ENCODE data around the gene MAMDC4.

The MAMDC4 gene

GRCh38 chr9:136885950-136886578 is 33.9 kb downstream of the MAMDC4 start, which contains the start of gene TRAF2:
TRAF2 (plus strand) TSS chr9:136886516; CDS start chr9:136898741, 12,225 bp downstream.
- Histone ChIP-seq H4K20me1 (ENCODE audit: insufficient read depth, low read length) (no peaks in the 10 kb centered on the region), H3K4me3 (ENCODE audit: low read depth, low read length, poor library complexity, severe bottlenecking) (peak within 1 kb of the TSS; percentile 98), H3K9me2 (ENCODE audit: low read depth, low read length) (no peaks in the 10 kb centered on the region), H3K4me2 (ENCODE audit: low read length) (peak within 1 kb of the TSS; percentile 83), H3K4me1 (ENCODE audit: insufficient read depth, low read length, severe bottlenecking) (peaks cover 15% of the 10 kb centered on the region), H2AFZ (ENCODE audit: low read length) (no peak within 1 kb of the TSS), H3K27ac (ENCODE audit: low read depth, low read length, poor library complexity, severe bottlenecking) (peak within 1 kb of the TSS; percentile 55), H3K9me3 (ENCODE audit: low read length) (no peaks in the 10 kb centered on the region), H3K9ac (ENCODE audit: low read length) (peak within 1 kb of the TSS; percentile 98), H3K79me2 (ENCODE audit: insufficient read depth, low read length) (peaks cover 29% of the 10 kb centered on the region), H3K27me3 (ENCODE audit: insufficient read depth, low read length) (no peaks in the 10 kb centered on the region), H3K36me3 (ENCODE audit: insufficient read depth, low read length) (peaks cover 9% of the 10 kb centered on the region; the same call in 1 of the 2 replicates), H3F3A (ENCODE audit: insufficient read depth, low read length) (no peaks in the 10 kb centered on the region)
- TF ChIP-seq EZH2 (IDR thresholded peaks at IDR 0.05; ENCODE audit: borderline replicate concordance, low read length) (no peak), CTCF (IDR thresholded peaks at IDR 0.05; ENCODE audit: low read length) (no peak)

DNA sequence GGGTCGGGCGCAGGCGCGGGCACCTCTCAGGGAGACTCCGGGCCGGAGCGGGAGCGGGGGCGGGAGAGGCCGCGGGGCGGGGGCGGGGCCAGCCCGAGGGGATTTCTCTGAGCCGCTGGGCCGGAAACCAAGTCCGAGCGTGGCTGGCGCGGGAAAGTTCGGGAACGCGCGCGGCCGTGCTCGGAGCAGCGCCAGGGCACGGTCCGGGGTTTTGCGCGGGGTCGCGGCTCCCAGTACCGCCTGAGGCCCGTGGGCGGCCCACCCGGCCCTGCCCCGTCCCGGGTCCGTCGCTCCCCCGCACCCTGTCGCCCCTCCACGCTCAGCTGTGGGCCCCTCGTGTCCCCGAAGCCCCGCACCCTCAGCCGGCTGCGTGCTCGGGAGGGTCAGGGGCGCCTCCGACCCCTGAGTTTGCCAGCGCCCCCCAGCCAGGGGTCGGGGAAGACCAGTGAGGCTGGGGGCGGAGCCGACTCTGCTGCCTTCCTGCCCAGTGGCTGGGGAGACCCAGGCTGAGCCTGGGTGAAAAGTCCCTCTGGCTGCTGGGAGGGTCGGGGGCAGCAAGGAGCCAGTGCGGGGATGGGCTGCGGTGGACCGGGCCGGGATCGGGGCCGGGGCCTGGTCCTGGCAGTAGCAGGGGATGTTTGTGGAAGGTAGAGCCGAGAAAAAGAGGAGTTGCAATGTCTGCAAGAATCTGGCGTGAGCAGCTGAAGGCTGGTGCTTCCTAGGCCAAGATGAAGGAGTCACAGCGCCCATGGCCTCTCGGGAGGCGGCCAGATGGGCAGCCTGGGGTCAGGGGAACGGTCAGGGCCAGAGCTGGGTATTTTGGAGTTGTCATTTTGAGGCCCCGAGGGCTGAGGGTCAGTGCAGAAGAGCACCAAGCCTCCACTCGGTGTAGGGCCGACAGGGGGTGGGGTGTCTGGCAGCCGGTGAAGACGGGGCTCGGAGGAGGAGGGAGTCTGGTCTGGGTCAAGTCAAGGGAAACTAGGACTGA is 34.8 kb downstream of the MAMDC4 start:
- Histone ChIP-seq H3K4me1 (ENCODE audit: insufficient read depth, low read length, severe bottlenecking) (peaks cover 15% of the 10 kb centered on the region), H3K4me2 (ENCODE audit: low read length) (peak overlapping the region; percentile 83), H3K27me3 (ENCODE audit: insufficient read depth, low read length) (no peaks in the 10 kb centered on the region), H3K27ac (ENCODE audit: low read depth, low read length, poor library complexity, severe bottlenecking) (peak overlapping the region; percentile 55), H2AFZ (ENCODE audit: low read length) (no peak overlapping the region), H3K9me2 (ENCODE audit: low read depth, low read length) (no peaks in the 10 kb centered on the region), H3K9me3 (ENCODE audit: low read length) (no peaks in the 10 kb centered on the region), H3K4me3 (ENCODE audit: low read depth, low read length, poor library complexity, severe bottlenecking) (peak overlapping the region; percentile 98), H3K79me2 (ENCODE audit: insufficient read depth, low read length) (peaks cover 36% of the 10 kb centered on the region), H3K36me3 (ENCODE audit: insufficient read depth, low read length) (peaks cover 16% of the 10 kb centered on the region; the same call in 1 of the 2 replicates), H4K20me1 (ENCODE audit: insufficient read depth, low read length) (no peaks in the 10 kb centered on the region), H3F3A (ENCODE audit: insufficient read depth, low read length) (no peaks in the 10 kb centered on the region), H3K9ac (ENCODE audit: low read length) (peak overlapping the region; percentile 98)
- TF ChIP-seq CTCF (IDR thresholded peaks at IDR 0.05; ENCODE audit: low read length) (no peak), EZH2 (IDR thresholded peaks at IDR 0.05; ENCODE audit: borderline replicate concordance, low read length) (no peak)

DNA sequence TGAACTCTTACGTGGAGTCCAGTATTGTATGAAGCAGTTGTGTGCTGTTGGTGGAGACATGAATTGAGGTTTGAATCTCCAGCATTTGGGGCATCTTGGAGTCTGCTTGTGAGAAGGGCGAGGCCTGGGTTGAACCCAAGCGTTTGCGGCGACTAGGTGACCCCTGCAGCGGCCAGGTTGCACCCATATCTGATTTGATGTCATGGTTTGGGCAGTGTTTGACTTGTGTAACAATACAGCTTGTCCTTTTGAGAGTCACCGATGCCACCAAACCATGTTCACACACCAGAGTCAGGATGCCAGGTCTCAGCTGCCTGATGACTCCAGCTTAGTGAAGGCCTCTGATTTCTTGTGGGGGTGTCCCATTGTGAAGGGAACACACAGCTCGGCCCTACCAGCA is 36.3 kb downstream of the MAMDC4 start:
- Histone ChIP-seq H4K20me1 (ENCODE audit: insufficient read depth, low read length) (no peaks in the 10 kb centered on the region), H3K4me3 (ENCODE audit: low read depth, low read length, poor library complexity, severe bottlenecking) (no peak overlapping the region), H3K4me2 (ENCODE audit: low read length) (no peak overlapping the region), H3K9me3 (ENCODE audit: low read length) (no peaks in the 10 kb centered on the region), H3F3A (ENCODE audit: insufficient read depth, low read length) (no peaks in the 10 kb centered on the region), H3K4me1 (ENCODE audit: insufficient read depth, low read length, severe bottlenecking) (peaks cover 15% of the 10 kb centered on the region), H3K27me3 (ENCODE audit: insufficient read depth, low read length) (no peaks in the 10 kb centered on the region), H2AFZ (ENCODE audit: low read length) (no peak overlapping the region), H3K79me2 (ENCODE audit: insufficient read depth, low read length) (peaks cover 43% of the 10 kb centered on the region), H3K9ac (ENCODE audit: low read length) (no peak overlapping the region), H3K36me3 (ENCODE audit: insufficient read depth, low read length) (peaks cover 26% of the 10 kb centered on the region; the same call in 1 of the 2 replicates), H3K9me2 (ENCODE audit: low read depth, low read length) (no peaks in the 10 kb centered on the region), H3K27ac (ENCODE audit: low read depth, low read length, poor library complexity, severe bottlenecking) (no peak overlapping the region)
- TF ChIP-seq CTCF (IDR thresholded peaks at IDR 0.05; ENCODE audit: low read length) (no peak), EZH2 (IDR thresholded peaks at IDR 0.05; ENCODE audit: borderline replicate concordance, low read length) (no peak)

Measured in OCI-LY1 (cell line).